Gastroesophageal sphincter (tissue), 4 donors: ENCODE data around the gene THSD7A. TPM values are rescaled to one million over a fixed set of nuclear protein-coding genes. Genes with fewer than 3 reads are reported as not detected.

Source experiments
- ATAC-seq: fragments of 150-250 bp; one replicate; pipeline ENCODE4 v1.9.1; 2016; ENCODE audit warnings: mild to moderate bottlenecking, moderate library complexity
- H3K27ac ChIP-seq, 4 donors: fragments of 200-600 bp; sonication (generic) in 3 of 4; 1 replicate in 3 of 4; 2 replicates in 1 of 4; pipeline ENCODE4 v1.5.1; 2016 to 2019
- H3K27me3 ChIP-seq: fragments of 200-600 bp; sonication (generic); one replicate; pipeline ENCODE4 v1.5.1; 2019
- H3K36me3 ChIP-seq, 2 donors: fragments of 200-600 bp; sonication (generic); one replicate each; pipeline ENCODE4 v1.5.1; 2019; ENCODE audit warnings: control low read depth in 1 of 2
- H3K4me1 ChIP-seq, 3 donors: fragments of 200-600 bp; sonication (generic); 1 replicate in 2 of 3; 2 replicates in 1 of 3; pipeline ENCODE4 v1.5.1; 2016 to 2019; ENCODE audit warnings: control low read depth in 2 of 3
- H3K4me3 ChIP-seq, 2 donors: fragments of 200-600 bp; sonication (generic); one replicate each; pipeline ENCODE4 v1.5.1; 2019; ENCODE audit warnings: mild to moderate bottlenecking in 1 of 2, moderate library complexity in 1 of 2
- H3K9me3 ChIP-seq, 3 donors: fragments of 200-600 bp; sonication (generic); one replicate each; pipeline ENCODE4 v1.5.1; 2017 to 2019; ENCODE audit warnings: control low read depth in 2 of 3
- EP300 ChIP-seq: sonication (generic); formaldehyde crosslinking; IDR thresholded peaks from one replicate; pipeline ENCODE4 v1.6.1; 2017; ENCODE audit warnings: antibody characterized with exemption, mild to moderate bottlenecking
- POLR2A ChIP-seq, 2 donors: fragments of 450-650 bp; IDR thresholded peaks; one replicate each; pipeline ENCODE4 v1.6.1; 2017; ENCODE audit warnings: antibody characterized with exemption in 2 of 2, mild to moderate bottlenecking in 2 of 2, moderate library complexity in 1 of 2
- POLR2AphosphoS5 ChIP-seq: sonication (generic); formaldehyde crosslinking; IDR thresholded peaks from one replicate; pipeline ENCODE4 v1.6.1; 2017; ENCODE audit warnings: antibody characterized with exemption
- WGBS, 2 donors: methylation state at CpG; one replicate each; pipeline ENCODE4 v1.1.5; 2018; ENCODE audit warnings: low coverage in 1 of 2; 5-methylcytosine and 5-hydroxymethylcytosine counted together
- total RNA-seq, 4 donors: library from RNA; depleted of rRNA; stranded (reverse); fragments of >200 nt; gene quantifications; one replicate each; pipeline ENCODE4 v1.1.0, GENCODE V29; 2016
- TF ChIP-seq, protein P1 (sequence below), 4 experiments: fragments of 200-600 bp in 2 of 4; fragments of 450-650 bp in 2 of 4; sonication (generic) in 1 of 4; IDR thresholded peaks; one replicate each; pipeline ENCODE4 v1.5.1; 2017 to 2019; ENCODE audit warnings: antibody characterized with exemption in 4 of 4, mild to moderate bottlenecking in 2 of 4, moderate library complexity in 2 of 4

Gene THSD7A
- total RNA-seq, 4 donors from 2014 or later: 2.9 to 6.2 (median 3.9) TPM

DNA sequence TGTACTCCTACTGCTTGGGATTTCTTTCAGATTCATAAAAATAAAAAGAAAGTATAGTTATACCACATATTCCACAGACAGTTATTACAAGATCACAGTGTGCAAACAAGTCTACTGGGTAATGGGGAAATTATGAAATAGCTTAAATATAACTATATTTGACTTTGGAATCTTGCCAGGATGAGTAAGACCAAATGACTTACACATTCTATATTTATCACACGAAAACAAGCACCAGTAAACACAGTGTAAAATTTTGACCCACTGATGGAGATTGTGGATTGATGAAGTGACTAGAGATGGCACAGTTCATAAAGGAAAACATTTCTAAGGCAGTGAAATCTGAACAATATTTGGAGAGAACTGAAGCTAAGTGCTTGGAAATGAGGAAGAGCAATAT lies 339.7 kb downstream of the THSD7A start:
- Histone ChIP-seq H3K4me3 (no peak overlapping the region), H3K4me1 (no peaks in the 10 kb centered on the region), H3K36me3 (no peaks in the 10 kb centered on the region), H3K27ac (no peak overlapping the region), H3K9me3 (no peaks in the 10 kb centered on the region), H3K27me3 (no peaks in the 10 kb centered on the region)
- ATAC-seq: no peak
- TF ChIP-seq POLR2AphosphoS5: no peak
- no peak for TF ChIP-seq EP300
- TF ChIP-seq, protein P1, sequence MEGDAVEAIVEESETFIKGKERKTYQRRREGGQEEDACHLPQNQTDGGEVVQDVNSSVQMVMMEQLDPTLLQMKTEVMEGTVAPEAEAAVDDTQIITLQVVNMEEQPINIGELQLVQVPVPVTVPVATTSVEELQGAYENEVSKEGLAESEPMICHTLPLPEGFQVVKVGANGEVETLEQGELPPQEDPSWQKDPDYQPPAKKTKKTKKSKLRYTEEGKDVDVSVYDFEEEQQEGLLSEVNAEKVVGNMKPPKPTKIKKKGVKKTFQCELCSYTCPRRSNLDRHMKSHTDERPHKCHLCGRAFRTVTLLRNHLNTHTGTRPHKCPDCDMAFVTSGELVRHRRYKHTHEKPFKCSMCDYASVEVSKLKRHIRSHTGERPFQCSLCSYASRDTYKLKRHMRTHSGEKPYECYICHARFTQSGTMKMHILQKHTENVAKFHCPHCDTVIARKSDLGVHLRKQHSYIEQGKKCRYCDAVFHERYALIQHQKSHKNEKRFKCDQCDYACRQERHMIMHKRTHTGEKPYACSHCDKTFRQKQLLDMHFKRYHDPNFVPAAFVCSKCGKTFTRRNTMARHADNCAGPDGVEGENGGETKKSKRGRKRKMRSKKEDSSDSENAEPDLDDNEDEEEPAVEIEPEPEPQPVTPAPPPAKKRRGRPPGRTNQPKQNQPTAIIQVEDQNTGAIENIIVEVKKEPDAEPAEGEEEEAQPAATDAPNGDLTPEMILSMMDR (IDR thresholded peaks at IDR 0.05): no peak
- whole genome bisulfite sequencing, 2 donors: 40 to 42% methylated on average over 1 of the region's 1 CpG

- no peaks in the 10 kb centered on the region for H3K9me3 ChIP-seq
- ATAC-seq: no peak
- H3K4me3 ChIP-seq: no peak overlapping the region
- no peaks in the 10 kb centered on the region for H3K27me3 ChIP-seq
- no peak overlapping the region for H3K27ac ChIP-seq
- WGBS, 2 donors: 88 to 89% methylated on average over 3 to 4 of the region's 4 CpGs
- no peak for TF ChIP-seq POLR2AphosphoS5
- no peak for TF ChIP-seq EP300
- TF ChIP-seq POLR2A (IDR thresholded peaks at IDR 0.05): no peak
- TF ChIP-seq, protein P1 (IDR thresholded peaks at IDR 0.05): no peak
- no peaks in the 10 kb centered on the region for H3K36me3 ChIP-seq
- no peaks in the 10 kb centered on the region for H3K4me1 ChIP-seq
These were observed 340.2 kb downstream of the THSD7A start for GRCh38 chr7:11491811-11492210.

- no peak overlapping the region for H3K4me3 ChIP-seq
- no peaks in the 10 kb centered on the region for H3K4me1 ChIP-seq
- no peaks in the 10 kb centered on the region for H3K27me3 ChIP-seq
- TF ChIP-seq, protein P1 (IDR thresholded peaks at IDR 0.05): no peak
- TF ChIP-seq EP300 (no peak), POLR2A (IDR thresholded peaks at IDR 0.05) (no peak), POLR2AphosphoS5 (no peak)
- no peak for ATAC-seq
- H3K36me3 ChIP-seq: no peaks in the 10 kb centered on the region
- no peak overlapping the region for H3K27ac ChIP-seq
- H3K9me3 ChIP-seq: no peaks in the 10 kb centered on the region
These were observed 342.7 kb downstream of the THSD7A start for GRCh38 chr7:11489280-11489679.

- Histone ChIP-seq H3K27ac (no peak overlapping the region), H3K4me1 (no peaks in the 10 kb centered on the region), H3K36me3 (no peaks in the 10 kb centered on the region), H3K27me3 (no peaks in the 10 kb centered on the region), H3K9me3 (no peaks in the 10 kb centered on the region), H3K4me3 (no peak overlapping the region)
- 75 to 93% methylated on average over 2 of the region's 2 CpGs for WGBS, 2 donors
- TF ChIP-seq, protein P1 (IDR thresholded peaks at IDR 0.05): no peak
- TF ChIP-seq POLR2A (IDR thresholded peaks at IDR 0.05): no peak
- TF ChIP-seq EP300: no peak
- no peak for TF ChIP-seq POLR2AphosphoS5
- ATAC-seq: no peak
These were observed 345.7 kb downstream of the THSD7A start for GRCh38 chr7:11486271-11486670.

- TF ChIP-seq, protein P1 (IDR thresholded peaks at IDR 0.05): no peak
- TF ChIP-seq POLR2A (IDR thresholded peaks at IDR 0.05) (no peak), POLR2AphosphoS5 (no peak), EP300 (no peak)
- no peaks in the 10 kb centered on the region for H3K36me3 ChIP-seq
- H3K4me1 ChIP-seq: no peaks in the 10 kb centered on the region
- no peaks in the 10 kb centered on the region for H3K27me3 ChIP-seq
- H3K9me3 ChIP-seq: no peaks in the 10 kb centered on the region
- ATAC-seq: no peak
- no peak overlapping the region for H3K27ac ChIP-seq
- no peak overlapping the region for H3K4me3 ChIP-seq
These were observed 346.4 kb downstream of the THSD7A start for GRCh38 chr7:11485636-11486035.
